ENCODE data around the gene PABPN1L. TPM values are rescaled to one million over a fixed set of nuclear protein-coding genes. Genes with fewer than 3 reads are reported as not detected.

The PABPN1L gene
- total and polyA plus RNA-seq, 9 of the 15 experiments (the other 6 are each of a cell fraction or from before 2014, with no cell fraction given): 0.11 to 0.32 TPM; not detected in 7

- TF ChIP-seq TSHZ1 (CRISPR knock-in tag; IDR thresholded peaks at IDR 0.05) (no peak), RREB1 (CRISPR knock-in tag; IDR thresholded peaks at IDR 0.05) (no peak)
These were observed 31.1 kb downstream of the PABPN1L start (continued) for GRCh38 chr16:88835383-88835782.

Data from K562 (cell line).